Measurements from ENCODE around the gene BCDIN3D.
"Not testable (repeated sequence)": the region's sequence is repeated elsewhere in the genome, so short reads cannot be mapped to it uniquely, and the experiment has no call there.

The BCDIN3D gene

DNA sequence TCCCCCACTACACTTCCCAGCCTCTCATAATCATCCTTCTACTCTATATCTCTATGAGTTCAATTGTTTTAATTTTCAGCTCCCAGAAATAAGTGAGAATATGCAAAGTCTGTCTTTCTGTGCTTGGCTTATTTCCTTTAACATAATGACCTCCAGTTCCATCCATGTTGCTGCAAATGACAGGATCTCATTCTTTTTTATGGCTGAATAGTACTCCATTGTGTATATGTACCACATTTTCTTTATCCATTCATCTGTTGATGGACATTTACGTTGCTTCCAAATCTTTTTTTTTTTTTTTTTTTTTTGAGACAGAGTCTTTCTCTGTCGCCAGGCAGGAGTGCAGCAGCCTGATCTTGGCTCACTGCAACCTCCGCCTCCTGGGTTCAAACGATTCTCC, 13.0 kb upstream of the BCDIN3D start:
- DNase-seq (ENCODE audit: low read depth) = not testable (repeated sequence)

GRCh38 chr12:49854976-49855375, 12.1 kb upstream of the BCDIN3D start:
- no peak for DNase-seq (ENCODE audit: low read depth)

GRCh38 chr12:49853671-49854070, 10.8 kb upstream of the BCDIN3D start:
- no peak for DNase-seq (ENCODE audit: low read depth)

GRCh38 chr12:49847161-49847560, 4.3 kb upstream of the BCDIN3D start:
- DNase-seq (ENCODE audit: low read depth) = no peak

GRCh38 chr12:49846032-49846431, 3.1 kb upstream of the BCDIN3D start:
- DNase-seq (ENCODE audit: low read depth) = no peak

- no peak for DNase-seq (ENCODE audit: low read depth)
These were observed 1.1 kb upstream of the BCDIN3D start for GRCh38 chr12:49843876-49844437.

DNA sequence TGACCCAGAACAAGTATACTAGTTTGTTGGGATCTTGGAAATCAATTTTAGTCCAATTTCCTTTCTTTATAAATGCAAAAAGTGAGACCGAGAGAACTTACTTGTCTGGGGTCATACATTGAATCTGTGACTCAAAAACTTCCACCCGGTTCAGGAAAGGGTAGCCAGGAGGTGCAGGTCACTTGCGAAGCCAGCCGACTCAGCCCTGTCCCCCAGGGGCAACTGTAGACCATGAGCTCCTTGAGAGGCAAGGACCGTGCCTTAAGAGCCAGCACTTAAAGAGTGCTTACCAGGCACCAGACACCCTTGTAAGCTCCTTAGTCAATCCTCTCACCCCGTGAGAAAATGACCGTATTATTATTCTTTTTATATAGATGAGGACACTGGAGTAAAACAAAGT, 505 bp upstream of the BCDIN3D start:
- DNase-seq (ENCODE audit: low read depth) = no peak

DNA sequence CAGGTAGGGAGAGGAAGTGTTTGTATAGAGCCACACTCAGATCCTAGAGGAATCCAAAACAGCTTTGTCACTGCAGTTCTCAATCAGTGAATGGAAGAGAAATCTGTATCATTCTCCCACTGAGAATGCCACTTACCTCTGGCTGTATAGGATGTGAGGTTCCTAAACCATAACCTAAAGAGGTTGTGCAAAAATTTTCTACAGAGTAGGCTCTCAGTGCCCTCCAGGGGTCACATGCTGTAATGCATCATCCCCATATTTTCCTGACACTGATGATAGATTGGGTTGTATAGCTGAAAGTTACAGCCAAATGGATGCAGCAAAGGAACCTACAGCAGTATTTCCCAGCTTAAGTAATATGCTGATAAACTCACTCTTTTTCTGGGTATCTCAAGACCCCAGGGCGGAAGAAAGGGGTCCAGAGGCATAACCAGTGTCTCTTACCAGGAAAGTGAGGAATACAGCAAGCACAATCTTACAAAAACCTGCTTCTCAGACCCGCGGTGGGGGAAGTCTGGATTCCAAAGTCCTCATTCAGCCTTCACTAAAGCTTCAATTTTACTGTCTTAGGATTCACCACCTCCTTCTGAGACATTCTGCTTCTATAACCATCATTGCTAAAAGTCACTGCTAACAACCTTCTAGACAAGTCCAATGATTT, 3.8 kb downstream of the BCDIN3D start:
- no peak for DNase-seq (ENCODE audit: low read depth)

DNA sequence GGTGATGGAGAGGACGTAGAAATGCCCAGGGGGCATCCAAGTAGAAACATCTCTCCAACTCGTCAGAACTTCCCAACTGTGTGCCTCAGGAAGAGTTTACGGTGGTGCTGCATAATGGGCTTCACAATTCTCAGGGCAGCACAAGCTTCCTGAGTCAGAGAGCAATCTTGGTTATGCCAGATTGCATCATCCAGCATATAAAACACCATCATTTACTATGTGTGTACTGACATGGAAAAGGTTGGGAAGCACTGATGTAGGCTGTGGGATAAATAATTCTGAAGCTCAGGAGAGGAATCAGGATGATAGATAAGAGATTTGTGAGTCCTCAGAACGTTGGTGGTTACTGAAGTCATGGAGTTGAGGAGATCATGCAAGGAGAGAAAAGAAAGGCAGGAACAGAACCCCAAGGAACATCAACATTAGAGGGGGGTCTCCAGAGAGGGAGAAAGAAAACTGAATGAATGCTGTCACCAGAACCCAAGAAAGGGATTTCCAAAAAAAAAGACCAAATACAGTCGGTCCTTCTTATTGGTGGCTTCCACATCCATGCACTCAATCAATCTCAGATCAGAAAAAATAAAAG, 10.0 kb downstream of the BCDIN3D start:
- no peak for DNase-seq (ENCODE audit: low read depth)

- no peak for DNase-seq (ENCODE audit: low read depth)
These were observed 11.2 kb downstream of the BCDIN3D start for GRCh38 chr12:49831717-49832116.

- peak; percentile 95 for DNase-seq (ENCODE audit: low read depth)
These were observed 14.5 kb downstream of the BCDIN3D start, which contains the start of gene NCKAP5L for GRCh38 chr12:49828133-49829091. NCKAP5L (minus strand) TSS chr12:49828413; CDS start chr12:49804044, 24,369 bp downstream.

- peak; percentile 59 for DNase-seq (ENCODE audit: low read depth)
These were observed 15.4 kb downstream of the BCDIN3D start for GRCh38 chr12:49827401-49828099.

- no peak for DNase-seq (ENCODE audit: low read depth)
These were observed 15.9 kb downstream of the BCDIN3D start for GRCh38 chr12:49827051-49827400.

DNA sequence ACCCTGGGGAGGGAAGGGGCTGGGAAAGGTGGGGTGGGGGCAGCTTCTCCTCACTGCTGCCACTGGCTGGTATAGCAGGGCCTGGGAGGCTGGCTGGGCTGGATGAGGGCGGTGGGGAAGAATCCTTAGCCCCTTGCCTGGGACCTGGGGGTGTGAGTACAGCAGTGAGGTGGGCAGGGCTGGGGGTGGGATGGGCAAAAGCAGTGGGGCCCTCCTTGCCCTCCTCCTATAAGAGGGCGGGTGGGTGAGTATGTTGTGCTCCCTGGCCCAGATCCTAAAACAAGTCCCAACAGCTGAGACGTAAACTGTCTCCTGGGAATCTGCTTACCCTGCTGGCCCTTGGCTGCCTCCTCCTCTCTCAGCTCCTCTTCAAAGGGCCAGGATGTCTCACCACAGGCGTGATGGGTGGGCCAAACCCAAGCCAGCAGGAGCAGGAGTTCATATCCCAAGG, 16.9 kb downstream of the BCDIN3D start:
- DNase-seq (ENCODE audit: low read depth) = no peak

GRCh38 chr12:49825360-49825970, 17.4 kb downstream of the BCDIN3D start:
- DNase-seq (ENCODE audit: low read depth) = no peak

- DNase-seq (ENCODE audit: low read depth) = no peak
These were observed 18.0 kb downstream of the BCDIN3D start for GRCh38 chr12:49824895-49825294.

DNA sequence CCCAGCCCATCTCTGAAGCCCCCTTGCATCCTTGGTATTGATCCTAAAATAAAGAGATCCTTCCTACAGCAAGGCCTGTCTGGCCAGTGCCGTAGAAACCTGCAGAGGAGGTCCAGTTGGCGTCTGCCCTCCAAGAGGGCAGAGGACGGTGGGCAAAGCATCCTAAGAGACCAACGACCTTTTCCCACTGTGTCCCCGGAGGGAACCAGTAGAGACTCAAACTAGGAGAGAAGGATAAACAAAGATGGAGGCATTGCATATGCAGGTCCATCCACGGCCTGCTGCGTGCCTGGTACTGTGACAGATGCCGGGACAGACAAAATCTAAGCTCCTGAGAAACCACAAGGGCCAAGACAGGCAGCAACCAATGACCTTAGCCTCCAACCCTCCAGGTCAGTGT, 18.5 kb downstream of the BCDIN3D start:
- DNase-seq (ENCODE audit: low read depth) = no peak

- no peak for DNase-seq (ENCODE audit: low read depth)
These were observed 19.0 kb downstream of the BCDIN3D start for GRCh38 chr12:49823951-49824350.

GRCh38 chr12:49823350-49823749, 19.6 kb downstream of the BCDIN3D start:
- no peak for DNase-seq (ENCODE audit: low read depth)

DNA sequence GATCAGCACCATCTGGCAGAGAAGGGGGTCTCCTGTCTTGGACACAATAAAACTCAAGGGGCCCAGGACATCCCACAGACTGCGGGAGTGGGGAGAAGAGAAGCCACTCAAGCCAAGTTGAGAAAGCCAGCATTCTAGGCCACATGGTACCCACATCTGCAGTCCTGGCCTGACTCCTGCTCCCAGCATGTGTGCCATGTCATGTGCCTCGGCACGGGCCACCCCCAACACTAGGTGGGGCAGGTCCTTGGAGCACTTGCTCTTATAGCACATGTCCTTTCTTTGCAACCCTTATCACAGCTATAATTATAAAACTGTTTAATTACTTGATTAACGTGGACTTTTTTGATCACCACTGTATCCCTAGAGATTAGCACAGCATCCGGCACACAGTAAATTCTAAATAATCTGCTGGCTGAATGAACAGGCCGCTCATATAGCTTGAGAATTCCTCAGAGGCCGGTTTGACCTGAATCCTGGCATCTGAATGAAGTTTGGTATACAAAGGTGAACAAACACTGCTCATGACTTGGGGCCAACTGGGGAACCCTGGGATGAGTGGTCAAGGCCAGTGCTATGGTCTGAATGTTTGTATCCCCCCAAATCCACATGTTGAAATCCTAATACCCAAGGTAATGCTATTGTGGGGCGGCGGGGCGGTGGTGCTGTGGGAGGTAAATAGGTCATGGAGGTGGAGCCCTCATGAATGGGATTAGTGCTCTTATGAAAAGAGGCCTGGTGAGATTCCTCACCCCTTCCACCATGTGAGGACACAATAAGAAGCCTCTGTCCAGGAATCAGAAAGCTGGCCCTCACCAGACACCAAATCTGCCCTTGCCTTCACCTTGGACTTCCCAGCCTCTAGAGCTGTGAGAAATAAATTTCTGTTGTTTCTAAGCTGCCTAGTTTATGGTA, 21.3 kb downstream of the BCDIN3D start:
- DNase-seq (ENCODE audit: low read depth) = no peak

All from CMK (cell line).